Measurements from ENCODE around the gene TRMT112. TPM values are rescaled to one million over a fixed set of nuclear protein-coding genes. Genes with fewer than 3 reads are reported as not detected.
A peak's percentile ranks its signal among the peaks of the same experiment; 100 is the strongest.

The TRMT112 gene
- total and polyA plus RNA-seq, 10 of the 15 experiments (the other 5 are each of a cell fraction or from before 2014, with no cell fraction given) = 212 to 455 (median 308) TPM

DNA sequence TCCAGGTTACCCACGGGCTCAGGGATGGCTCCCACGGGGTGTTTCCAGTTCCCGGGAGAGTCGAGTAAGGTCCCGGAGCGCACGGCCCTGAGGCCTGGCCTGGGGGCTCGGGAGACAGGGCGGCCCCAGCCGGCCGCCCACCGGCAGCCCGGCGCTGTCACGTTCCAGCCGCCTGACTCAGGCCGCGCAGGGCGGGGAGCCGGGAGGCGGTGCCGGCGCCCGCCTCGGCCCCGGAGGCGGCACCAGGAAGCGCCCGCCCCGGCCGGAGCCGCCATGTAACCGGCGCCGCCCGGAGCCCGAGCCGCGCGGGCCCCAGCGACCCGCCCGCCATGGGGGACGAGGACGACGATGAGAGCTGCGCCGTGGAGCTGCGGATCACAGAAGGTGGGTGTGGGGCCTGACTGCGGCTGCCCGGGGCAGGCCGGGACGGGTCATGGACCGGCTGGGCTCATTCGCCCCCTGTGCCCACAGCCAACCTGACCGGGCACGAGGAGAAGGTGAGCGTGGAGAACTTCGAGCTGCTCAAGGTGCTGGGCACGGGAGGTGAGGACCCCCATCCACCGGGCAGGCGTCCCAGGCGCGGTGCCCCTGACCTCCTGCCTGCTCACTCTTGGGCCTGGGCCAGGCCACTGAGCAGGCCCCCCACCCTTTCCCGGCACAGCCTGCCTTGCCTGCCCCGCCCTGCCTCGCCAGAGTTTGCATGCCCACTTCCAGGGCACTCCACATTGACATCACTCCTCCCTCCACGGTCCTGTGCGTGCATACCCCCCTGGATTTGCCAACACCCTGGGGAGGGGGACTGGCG is 41.8 kb upstream of the TRMT112 start, which contains the start of gene RPS6KA4 (continued):
- TF ChIP-seq CBX3 (IDR thresholded peaks at IDR 0.05; ENCODE audit: borderline replicate concordance, low read depth) (no peak), ZNF217 (IDR thresholded peaks at IDR 0.05) (no peak), CBFB (IDR thresholded peaks at IDR 0.05; ENCODE audit: low read depth) (no peak), PAX8 (IDR thresholded peaks at IDR 0.05) (no peak), BHLHE40 (IDR thresholded peaks at IDR 0.05; ENCODE audit: borderline replicate concordance in 1 of 2, low read depth in 2 of 2, low read length in 1 of 2) (peak; percentile 96 to 99), RFX5 (IDR thresholded peaks at IDR 0.05; ENCODE audit: low read depth, low read length) (no peak), MXI1 (IDR thresholded peaks at IDR 0.05; ENCODE audit: low read depth, low read length) (peak; percentile 83), SMAD1 (IDR thresholded peaks at IDR 0.05; ENCODE audit: low read depth, partially characterized antibody) (no peak), GABPA (IDR thresholded peaks at IDR 0.05; ENCODE audit: low read depth) (no peak), POLR2AphosphoS5 (IDR thresholded peaks at IDR 0.05; ENCODE audit: low read length) (peak; percentile 63; the same call in 1 of the 2 replicates), IKZF1 (conservative IDR thresholded peaks at IDR 0.05) (peak; percentile 83), NBN (IDR thresholded peaks at IDR 0.05) (no peak), HDAC6 (IDR thresholded peaks at IDR 0.05; ENCODE audit: unreplicated experiment) (no peak), GATAD2B (conservative IDR thresholded peaks at IDR 0.05; ENCODE audit: low read depth) (peak; percentile 82), POLR2A (IDR thresholded peaks at IDR 0.05; ENCODE audit: low read depth, low read length) (peak; percentile 82)
- TF ChIP-seq, protein P1, sequence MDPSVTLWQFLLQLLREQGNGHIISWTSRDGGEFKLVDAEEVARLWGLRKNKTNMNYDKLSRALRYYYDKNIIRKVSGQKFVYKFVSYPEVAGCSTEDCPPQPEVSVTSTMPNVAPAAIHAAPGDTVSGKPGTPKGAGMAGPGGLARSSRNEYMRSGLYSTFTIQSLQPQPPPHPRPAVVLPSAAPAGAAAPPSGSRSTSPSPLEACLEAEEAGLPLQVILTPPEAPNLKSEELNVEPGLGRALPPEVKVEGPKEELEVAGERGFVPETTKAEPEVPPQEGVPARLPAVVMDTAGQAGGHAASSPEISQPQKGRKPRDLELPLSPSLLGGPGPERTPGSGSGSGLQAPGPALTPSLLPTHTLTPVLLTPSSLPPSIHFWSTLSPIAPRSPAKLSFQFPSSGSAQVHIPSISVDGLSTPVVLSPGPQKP (IDR thresholded peaks at IDR 0.05; ENCODE audit: low read depth, low read length) = no peak
- TF ChIP-seq, protein P2, sequence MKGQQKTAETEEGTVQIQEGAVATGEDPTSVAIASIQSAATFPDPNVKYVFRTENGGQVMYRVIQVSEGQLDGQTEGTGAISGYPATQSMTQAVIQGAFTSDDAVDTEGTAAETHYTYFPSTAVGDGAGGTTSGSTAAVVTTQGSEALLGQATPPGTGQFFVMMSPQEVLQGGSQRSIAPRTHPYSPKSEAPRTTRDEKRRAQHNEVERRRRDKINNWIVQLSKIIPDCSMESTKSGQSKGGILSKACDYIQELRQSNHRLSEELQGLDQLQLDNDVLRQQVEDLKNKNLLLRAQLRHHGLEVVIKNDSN (IDR thresholded peaks at IDR 0.05; ENCODE audit: borderline replicate concordance, extremely low read length, insufficient read depth, low read depth, low read length) = no peak
- TF ChIP-seq, protein P3, sequence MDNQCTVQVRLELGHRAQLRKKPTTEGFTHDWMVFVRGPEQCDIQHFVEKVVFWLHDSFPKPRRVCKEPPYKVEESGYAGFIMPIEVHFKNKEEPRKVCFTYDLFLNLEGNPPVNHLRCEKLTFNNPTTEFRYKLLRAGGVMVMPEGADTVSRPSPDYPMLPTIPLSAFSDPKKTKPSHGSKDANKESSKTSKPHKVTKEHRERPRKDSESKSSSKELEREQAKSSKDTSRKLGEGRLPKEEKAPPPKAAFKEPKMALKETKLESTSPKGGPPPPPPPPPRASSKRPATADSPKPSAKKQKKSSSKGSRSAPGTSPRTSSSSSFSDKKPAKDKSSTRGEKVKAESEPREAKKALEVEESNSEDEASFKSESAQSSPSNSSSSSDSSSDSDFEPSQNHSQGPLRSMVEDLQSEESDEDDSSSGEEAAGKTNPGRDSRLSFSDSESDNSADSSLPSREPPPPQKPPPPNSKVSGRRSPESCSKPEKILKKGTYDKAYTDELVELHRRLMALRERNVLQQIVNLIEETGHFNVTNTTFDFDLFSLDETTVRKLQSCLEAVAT (IDR thresholded peaks at IDR 0.05) = no peak
- TF ChIP-seq, protein P4, sequence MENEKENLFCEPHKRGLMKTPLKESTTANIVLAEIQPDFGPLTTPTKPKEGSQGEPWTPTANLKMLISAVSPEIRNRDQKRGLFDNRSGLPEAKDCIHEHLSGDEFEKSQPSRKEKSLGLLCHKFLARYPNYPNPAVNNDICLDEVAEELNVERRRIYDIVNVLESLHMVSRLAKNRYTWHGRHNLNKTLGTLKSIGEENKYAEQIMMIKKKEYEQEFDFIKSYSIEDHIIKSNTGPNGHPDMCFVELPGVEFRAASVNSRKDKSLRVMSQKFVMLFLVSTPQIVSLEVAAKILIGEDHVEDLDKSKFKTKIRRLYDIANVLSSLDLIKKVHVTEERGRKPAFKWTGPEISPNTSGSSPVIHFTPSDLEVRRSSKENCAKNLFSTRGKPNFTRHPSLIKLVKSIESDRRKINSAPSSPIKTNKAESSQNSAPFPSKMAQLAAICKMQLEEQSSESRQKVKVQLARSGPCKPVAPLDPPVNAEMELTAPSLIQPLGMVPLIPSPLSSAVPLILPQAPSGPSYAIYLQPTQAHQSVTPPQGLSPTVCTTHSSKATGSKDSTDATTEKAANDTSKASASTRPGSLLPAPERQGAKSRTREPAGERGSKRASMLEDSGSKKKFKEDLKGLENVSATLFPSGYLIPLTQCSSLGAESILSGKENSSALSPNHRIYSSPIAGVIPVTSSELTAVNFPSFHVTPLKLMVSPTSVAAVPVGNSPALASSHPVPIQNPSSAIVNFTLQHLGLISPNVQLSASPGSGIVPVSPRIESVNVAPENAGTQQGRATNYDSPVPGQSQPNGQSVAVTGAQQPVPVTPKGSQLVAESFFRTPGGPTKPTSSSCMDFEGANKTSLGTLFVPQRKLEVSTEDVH (IDR thresholded peaks at IDR 0.05; ENCODE audit: low read depth, partially characterized antibody) = no peak

Measured in GM12878 (cell line).